Fibroblast of lung (primary cell): ENCODE results near the gene MAML3. TPM values are rescaled to one million over a fixed set of nuclear protein-coding genes. Genes with fewer than 3 reads are reported as not detected.
A peak's percentile ranks its signal among the peaks of the same experiment; 100 is the strongest.

ENCODE experiments used
- DNase-seq, 2 donors: peaks; one replicate each; pipeline versions ENCODE4 v3.0.0 to v3.0.0-alpha.2; 2010; ENCODE audit warnings: low read depth in 2 of 2
- H2AFZ ChIP-seq: 2 replicates; pipeline ENCODE4 v1.5.1; 2012; ENCODE audit warnings: low read length, control low read depth, inconsistent platforms
- H3K27ac ChIP-seq: 2 replicates; pipeline ENCODE4 v1.5.1; 2011; ENCODE audit warnings: low read length, control low read depth; ENCODE audit not compliant: insufficient read depth
- H3K27me3 ChIP-seq: 2 replicates; pipeline ENCODE4 v1.5.1; 2011; ENCODE audit warnings: mild to moderate bottlenecking, low read length; ENCODE audit not compliant: control insufficient read depth, insufficient read depth
- H3K36me3 ChIP-seq: 2 replicates; pipeline ENCODE4 v1.5.1; 2011; ENCODE audit warnings: low read length; ENCODE audit not compliant: control insufficient read depth, insufficient read depth
- H3K4me1 ChIP-seq: 2 replicates; pipeline ENCODE4 v1.5.1; 2011; ENCODE audit warnings: low read length; ENCODE audit not compliant: control insufficient read depth, insufficient read depth; ENCODE audit errors: extremely low read depth
- H3K4me2 ChIP-seq: 2 replicates; pipeline ENCODE4 v1.5.1; 2011; ENCODE audit warnings: low read length, control low read depth; ENCODE audit not compliant: insufficient read depth; ENCODE audit errors: extremely low read depth
- H3K4me3 ChIP-seq, 4 experiments: fragments of 200-600 bp in 1 of 4; sonication (generic) in 1 of 4; replicated peaks in 1 of 4; 2 replicates each; pipeline ENCODE4 v1.5.1; 2011 to 2016; ENCODE audit warnings: low read length in 4 of 4, low read depth in 3 of 4, mild to moderate bottlenecking in 3 of 4, control low read depth in 2 of 4, inconsistent platforms in 1 of 4, mixed read lengths in 1 of 4; ENCODE audit not compliant: insufficient read depth in 1 of 4; ENCODE audit errors: control extremely low read depth in 1 of 4
- H3K79me2 ChIP-seq: 2 replicates; pipeline ENCODE4 v1.5.1; 2012; ENCODE audit warnings: mild to moderate bottlenecking, low read length, inconsistent platforms; ENCODE audit not compliant: control insufficient read depth, insufficient read depth
- H3K9ac ChIP-seq: 2 replicates; pipeline ENCODE4 v1.5.1; 2011; ENCODE audit warnings: mild to moderate bottlenecking, low read length, control low read depth; ENCODE audit not compliant: insufficient read depth
- H3K9me3 ChIP-seq: 2 replicates; pipeline ENCODE4 v1.5.1; 2012; ENCODE audit warnings: low read depth, low read length; ENCODE audit not compliant: control insufficient read depth, insufficient read depth
- H4K20me1 ChIP-seq: 2 replicates; pipeline ENCODE4 v1.5.1; 2011; ENCODE audit warnings: low read length; ENCODE audit not compliant: control insufficient read depth, insufficient read depth; ENCODE audit errors: extremely low read depth
- EZH2 ChIP-seq: IDR thresholded peaks from 2 replicates; pipeline ENCODE4 v1.5.1; 2012; ENCODE audit warnings: low read length, control low read depth, mild to moderate bottlenecking; ENCODE audit errors: missing control alignments
- polyA plus RNA-seq, 2 donors: library from polyadenylated mRNA; depleted of rRNA in 1 of 2; stranded (reverse) in 1 of 2; unstranded in 1 of 2; fragments of >200 nt; gene quantifications; 2 replicates each; pipeline ENCODE4 v1.2.1, GENCODE V29; 2011 to 2012; ENCODE audit warnings: missing spikeins in 1 of 2
- total RNA-seq: library from RNA; depleted of rRNA; stranded (reverse); fragments of >200 nt; gene quantifications from 2 replicates; pipeline ENCODE4 v1.2.1, GENCODE V29; 2014
- TF ChIP-seq, protein P1 (sequence below), 2 donors: IDR thresholded peaks in 1 of 2; conservative IDR thresholded peaks in 1 of 2; 1 replicate in 1 of 2; 2 replicates in 1 of 2; pipeline ENCODE4 v1.5.1; 2011 to 2012; ENCODE audit warnings: low read length in 2 of 2, control low read depth in 1 of 2, inconsistent platforms in 1 of 2, low read depth in 1 of 2, mild to moderate bottlenecking in 1 of 2

MAML3 gene
- total and polyA plus RNA-seq, 2 donors (not counting 1 experiment from before 2014, with no cell fraction given), result 2.0 to 2.8 TPM

DNA sequence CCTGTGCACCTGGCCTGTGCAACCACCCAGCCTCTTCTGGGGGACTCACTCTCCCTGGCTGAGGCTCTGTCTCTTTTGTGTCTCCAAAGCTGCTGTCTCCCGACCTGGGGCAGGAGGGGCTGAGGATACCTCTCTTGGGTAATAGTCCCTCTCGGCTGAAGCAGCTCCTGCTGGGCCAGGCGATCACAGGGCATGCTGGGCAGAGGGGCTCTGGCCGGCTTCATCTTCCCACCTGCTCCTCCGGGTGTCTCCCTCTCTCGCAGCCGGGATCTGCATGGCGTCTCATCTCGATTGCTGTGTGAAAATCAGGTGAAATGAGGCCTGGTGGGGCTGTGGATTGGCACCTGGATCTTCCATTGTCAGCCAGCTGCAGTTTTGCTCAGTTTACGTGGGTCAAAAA lies 435.2 kb downstream of the MAML3 start:
- H3K4me2 ChIP-seq, result no peak overlapping the region
- H3K36me3 ChIP-seq, result no peaks in the 10 kb centered on the region
- H3K79me2 ChIP-seq, result no peaks in the 10 kb centered on the region
- no peaks in the 10 kb centered on the region for H3K4me1 ChIP-seq
- no peak overlapping the region for H2AFZ ChIP-seq
- no peaks in the 10 kb centered on the region for H3K27me3 ChIP-seq
- no peak overlapping the region for H3K27ac ChIP-seq
- H3K4me3 ChIP-seq, result no peak overlapping the region
- H4K20me1 ChIP-seq, result no peaks in the 10 kb centered on the region
- no peaks in the 10 kb centered on the region for H3K9me3 ChIP-seq
- no peak for TF ChIP-seq EZH2
- TF ChIP-seq, protein P1, sequence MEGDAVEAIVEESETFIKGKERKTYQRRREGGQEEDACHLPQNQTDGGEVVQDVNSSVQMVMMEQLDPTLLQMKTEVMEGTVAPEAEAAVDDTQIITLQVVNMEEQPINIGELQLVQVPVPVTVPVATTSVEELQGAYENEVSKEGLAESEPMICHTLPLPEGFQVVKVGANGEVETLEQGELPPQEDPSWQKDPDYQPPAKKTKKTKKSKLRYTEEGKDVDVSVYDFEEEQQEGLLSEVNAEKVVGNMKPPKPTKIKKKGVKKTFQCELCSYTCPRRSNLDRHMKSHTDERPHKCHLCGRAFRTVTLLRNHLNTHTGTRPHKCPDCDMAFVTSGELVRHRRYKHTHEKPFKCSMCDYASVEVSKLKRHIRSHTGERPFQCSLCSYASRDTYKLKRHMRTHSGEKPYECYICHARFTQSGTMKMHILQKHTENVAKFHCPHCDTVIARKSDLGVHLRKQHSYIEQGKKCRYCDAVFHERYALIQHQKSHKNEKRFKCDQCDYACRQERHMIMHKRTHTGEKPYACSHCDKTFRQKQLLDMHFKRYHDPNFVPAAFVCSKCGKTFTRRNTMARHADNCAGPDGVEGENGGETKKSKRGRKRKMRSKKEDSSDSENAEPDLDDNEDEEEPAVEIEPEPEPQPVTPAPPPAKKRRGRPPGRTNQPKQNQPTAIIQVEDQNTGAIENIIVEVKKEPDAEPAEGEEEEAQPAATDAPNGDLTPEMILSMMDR (conservative IDR thresholded peaks at IDR 0.05 in 1 of 2, IDR thresholded peaks at IDR 0.05 in 1 of 2; ENCODE audit: low read depth in 1 of 2, low read length in 2 of 2), result no peak
- H3K9ac ChIP-seq, result no peak overlapping the region
- no peak for DNase-seq

- H2AFZ ChIP-seq, result no peak overlapping the region
- H4K20me1 ChIP-seq, result no peaks in the 10 kb centered on the region
- no peaks in the 10 kb centered on the region for H3K36me3 ChIP-seq
- no peaks in the 10 kb centered on the region for H3K4me1 ChIP-seq
- no peak overlapping the region for H3K4me2 ChIP-seq
- no peak overlapping the region for H3K4me3 ChIP-seq
- H3K27me3 ChIP-seq, result no peaks in the 10 kb centered on the region
- no peaks in the 10 kb centered on the region for H3K79me2 ChIP-seq
- no peak overlapping the region for H3K9ac ChIP-seq
- no peak for DNase-seq
- TF ChIP-seq EZH2, result no peak
- TF ChIP-seq, protein P1 (conservative IDR thresholded peaks at IDR 0.05 in 1 of 2, IDR thresholded peaks at IDR 0.05 in 1 of 2; ENCODE audit: low read depth in 1 of 2, low read length in 2 of 2), result no peak
- no peaks in the 10 kb centered on the region for H3K9me3 ChIP-seq
- H3K27ac ChIP-seq, result no peak overlapping the region
Observed at GRCh38 chr4:139718358-139718757, 435.6 kb downstream of the MAML3 start.

DNA sequence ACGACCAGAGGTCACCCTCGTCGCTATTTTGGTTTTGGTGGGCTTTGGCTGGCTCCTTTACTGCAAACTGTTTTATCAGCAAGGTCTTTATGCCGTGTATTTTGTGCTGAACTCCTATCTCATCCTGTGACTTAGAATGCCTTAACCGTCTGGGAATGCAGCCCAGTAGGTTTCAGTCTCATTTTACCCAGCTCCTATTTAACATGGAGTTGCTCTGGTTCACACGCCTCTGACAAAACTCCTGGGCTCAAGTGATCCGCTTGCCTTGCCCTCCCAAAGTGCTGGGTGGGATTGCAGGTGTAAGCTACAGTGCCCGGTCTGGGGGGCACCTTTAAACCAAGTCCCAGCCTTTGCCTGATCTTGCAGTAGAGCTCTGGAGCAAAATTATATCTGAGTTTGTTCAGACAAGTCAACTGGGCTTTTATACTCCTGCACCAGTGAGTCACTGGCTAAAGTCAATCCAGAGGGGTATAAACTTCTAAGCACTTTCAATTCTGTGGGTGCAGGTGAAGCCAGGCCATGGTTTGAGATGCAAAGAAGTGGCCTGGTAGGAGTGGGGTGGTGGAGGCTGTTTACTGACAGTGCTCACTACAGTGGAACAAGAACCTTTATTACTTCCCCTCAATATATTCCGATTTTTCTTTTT lies 438.1 kb downstream of the MAML3 start:
- Histone ChIP-seq H3K27me3 (no peaks in the 10 kb centered on the region), H4K20me1 (no peaks in the 10 kb centered on the region), H3K4me1 (no peaks in the 10 kb centered on the region), H3K9ac (no peak overlapping the region), H3K4me2 (no peak overlapping the region), H3K79me2 (no peaks in the 10 kb centered on the region), H3K27ac (no peak overlapping the region), H3K4me3 (no peak overlapping the region), H3K9me3 (no peaks in the 10 kb centered on the region), H3K36me3 (no peaks in the 10 kb centered on the region), H2AFZ (no peak overlapping the region)
- DNase-seq, result peak in 1 of 2 donors; percentile 65
- no peak for TF ChIP-seq EZH2
- TF ChIP-seq, protein P1 (conservative IDR thresholded peaks at IDR 0.05 in 1 of 2, IDR thresholded peaks at IDR 0.05 in 1 of 2; ENCODE audit: low read depth in 1 of 2, low read length in 2 of 2), result no peak
